Vagina (tissue), 2 donors: Measurements from ENCODE around the gene ZBTB7C. TPM values are rescaled to one million over a fixed set of nuclear protein-coding genes. Genes with fewer than 3 reads are reported as not detected.

Experiments used
- DNase-seq, 2 donors: peaks; one replicate each; pipeline ENCODE4 v3.0.0-alpha.2; 2017; ENCODE audit errors: extremely low spot score in 2 of 2
- H3K27ac ChIP-seq: fragments of 200-600 bp; sonication (generic); one replicate; pipeline ENCODE4 v1.5.1; 2019
- H3K27me3 ChIP-seq: fragments of 200-600 bp; sonication (generic); one replicate; pipeline ENCODE4 v1.5.1; 2019
- H3K36me3 ChIP-seq, 2 donors: fragments of 200-600 bp; sonication (generic); one replicate each; pipeline ENCODE4 v1.5.1; 2017 to 2019
- H3K4me1 ChIP-seq: fragments of 200-600 bp; sonication (generic); one replicate; pipeline ENCODE4 v1.5.1; 2019
- H3K4me3 ChIP-seq, 2 donors: fragments of 200-600 bp; sonication (generic); 1 replicate in 1 of 2; 2 replicates in 1 of 2; pipeline ENCODE4 v1.5.1; 2016 to 2019
- H3K9me3 ChIP-seq: fragments of 200-600 bp; sonication (generic); one replicate; pipeline ENCODE4 v1.5.1; 2019
- CTCF ChIP-seq, 3 experiments: fragments of 450-650 bp in 2 of 3; fragments of 200-600 bp in 1 of 3; sonication (generic) in 1 of 3; IDR thresholded peaks; one replicate each; pipeline ENCODE4 v1.5.1; 2017 to 2019; ENCODE audit warnings: antibody characterized with exemption in 3 of 3, mild to moderate bottlenecking in 2 of 3, moderate library complexity in 2 of 3
- POLR2A ChIP-seq, 2 donors: fragments of 450-650 bp; IDR thresholded peaks; one replicate each; pipeline ENCODE4 v1.6.1; 2017; ENCODE audit warnings: antibody characterized with exemption in 2 of 2, mild to moderate bottlenecking in 2 of 2, moderate library complexity in 2 of 2
- POLR2AphosphoS5 ChIP-seq, 2 donors: sonication (generic); formaldehyde crosslinking; IDR thresholded peaks; one replicate each; pipeline ENCODE4 v1.9.0; 2017; ENCODE audit warnings: antibody characterized with exemption in 2 of 2, mild to moderate bottlenecking in 2 of 2, low read depth in 1 of 2; ENCODE audit not compliant: insufficient read depth in 1 of 2
- intact Hi-C: fragments of 100-400 bp; cut with DNase I; formaldehyde crosslinking; loops from one replicate; pipeline ENCODE4 v1.15.1; 2023
- total RNA-seq: library from RNA; depleted of rRNA; stranded (reverse); fragments of >200 nt; gene quantifications from one replicate; pipeline ENCODE4 v1.2.3, GENCODE V29; 2016

Gene ZBTB7C
- total RNA-seq, 1 donor from 2014 or later, result 40.5 TPM

- no peaks in the 10 kb centered on the region for H3K27me3 ChIP-seq
- H3K4me3 ChIP-seq, result peak overlapping the region; percentile 58 to 67
- intact Hi-C loops, result no loop called here
- no peaks in the 10 kb centered on the region for H3K9me3 ChIP-seq
- DNase-seq, result no peak
- peak overlapping the region; percentile 87 for H3K27ac ChIP-seq
- peaks cover 64% of the 10 kb centered on the region for H3K4me1 ChIP-seq
- H3K36me3 ChIP-seq, result no peaks in the 10 kb centered on the region
- no peak for TF ChIP-seq CTCF (IDR thresholded peaks at IDR 0.05)
- no peak for TF ChIP-seq POLR2A (IDR thresholded peaks at IDR 0.05)
- no peak for TF ChIP-seq POLR2AphosphoS5 (IDR thresholded peaks at IDR 0.05; ENCODE audit: insufficient read depth in 1 of 2, low read depth in 1 of 2)
Measured at GRCh38 chr18:48136827-48137373, 272.3 kb downstream of the ZBTB7C start.

- H3K4me3 ChIP-seq, result peak overlapping the region; percentile 58 to 67
- intact Hi-C loops, result no loop called here
- TF ChIP-seq POLR2AphosphoS5 (IDR thresholded peaks at IDR 0.05; ENCODE audit: insufficient read depth in 1 of 2, low read depth in 1 of 2) (peak in 1 of 2 donors; percentile 20), CTCF (IDR thresholded peaks at IDR 0.05) (no peak)
- peak overlapping the region; percentile 87 for H3K27ac ChIP-seq
- DNase-seq, result no peak
- H3K27me3 ChIP-seq, result no peaks in the 10 kb centered on the region
- H3K4me1 ChIP-seq, result peaks cover 63% of the 10 kb centered on the region
- H3K36me3 ChIP-seq, result no peaks in the 10 kb centered on the region
- H3K9me3 ChIP-seq, result no peaks in the 10 kb centered on the region
Measured at GRCh38 chr18:48136051-48136826, 272.9 kb downstream of the ZBTB7C start.

GRCh38 chr18:48135436-48135966, 273.7 kb downstream of the ZBTB7C start:
- Histone ChIP-seq H3K9me3 (no peaks in the 10 kb centered on the region), H3K36me3 (no peaks in the 10 kb centered on the region), H3K4me3 (peak overlapping the region; percentile 58 to 67), H3K4me1 (peaks cover 62% of the 10 kb centered on the region), H3K27ac (peak overlapping the region; percentile 87), H3K27me3 (no peaks in the 10 kb centered on the region)
- intact Hi-C loops, result no loop called here
- DNase-seq, result no peak
- TF ChIP-seq CTCF (IDR thresholded peaks at IDR 0.05), result no peak
- TF ChIP-seq POLR2AphosphoS5 (IDR thresholded peaks at IDR 0.05; ENCODE audit: insufficient read depth in 1 of 2, low read depth in 1 of 2), result no peak
- no peak for TF ChIP-seq POLR2A (IDR thresholded peaks at IDR 0.05)

GRCh38 chr18:48134609-48135008, 274.6 kb downstream of the ZBTB7C start:
- intact Hi-C loops, result no loop called here
- Histone ChIP-seq H3K9me3 (no peaks in the 10 kb centered on the region), H3K4me1 (peaks cover 62% of the 10 kb centered on the region), H3K36me3 (no peaks in the 10 kb centered on the region), H3K27me3 (no peaks in the 10 kb centered on the region), H3K4me3 (peak overlapping the region in 1 of 2 donors; percentile 67), H3K27ac (peak overlapping the region; percentile 65)
- TF ChIP-seq POLR2AphosphoS5 (IDR thresholded peaks at IDR 0.05; ENCODE audit: insufficient read depth in 1 of 2, low read depth in 1 of 2), result no peak
- DNase-seq, result no peak

- Histone ChIP-seq H3K9me3 (no peaks in the 10 kb centered on the region), H3K4me3 (no peak overlapping the region), H3K27me3 (no peaks in the 10 kb centered on the region), H3K4me1 (peaks cover 62% of the 10 kb centered on the region), H3K27ac (peak overlapping the region; percentile 65), H3K36me3 (no peaks in the 10 kb centered on the region)
- no peak for TF ChIP-seq CTCF (IDR thresholded peaks at IDR 0.05)
- TF ChIP-seq POLR2AphosphoS5 (IDR thresholded peaks at IDR 0.05; ENCODE audit: insufficient read depth in 1 of 2, low read depth in 1 of 2), result peak in 1 of 2 donors; percentile 86
- no peak for TF ChIP-seq POLR2A (IDR thresholded peaks at IDR 0.05)
- intact Hi-C loops, result no loop called here
- no peak for DNase-seq
Measured at GRCh38 chr18:48133671-48134251, 275.4 kb downstream of the ZBTB7C start.
